IMR-90 (cell line): ENCODE measurements around the gene MGAT3. TPM values are rescaled to one million over a fixed set of nuclear protein-coding genes. Genes with fewer than 3 reads are reported as not detected.

Experiments used
- ATAC-seq: fragments of 200-7000 bp; cut with Tn5 transposase; 2 replicates; pipeline ENCODE4 v1.9.1; 2020; ENCODE audit warnings: low read depth, mild to moderate bottlenecking, moderate library complexity
- BruUV-seq: library from RNA; stranded (reverse); fragments of 400-500 nt; replicated peaks from 2 replicates; lab custom pipeline; 2021; lab: Mats Ljungman, UMichigan
- CTCF ChIA-PET: fragments of 300-600 bp; formaldehyde crosslinking; extraction: SDS; loops from one replicate; lab custom pipeline; 2021; ENCODE audit warnings: antibody characterized with exemption; lab: Yijun Ruan, JAX
- POLR2A ChIA-PET: fragments of 300-600 bp; sonication (Branson Sonifier 250); formaldehyde crosslinking; loops from one replicate; lab custom pipeline; 2022; ENCODE audit warnings: antibody characterized with exemption; ENCODE audit not compliant: unreplicated experiment; lab: Charles Lee
- DNase-seq: peaks from one replicate; pipeline ENCODE4 v3.0.0; 2013
- H2AFZ ChIP-seq: replicated peaks from 2 replicates; pipeline ENCODE3; 2013; ENCODE audit warnings: low read length, mild to moderate bottlenecking; ENCODE audit not compliant: poor library complexity
- H2AK5ac ChIP-seq: 2 replicates; pipeline ENCODE4 v1.6.1; 2013; ENCODE audit warnings: low read depth, low read length, inconsistent platforms
- H2AK9ac ChIP-seq: replicated peaks from 2 replicates; pipeline ENCODE3; 2013; ENCODE audit warnings: mild to moderate bottlenecking, low read depth, low read length, moderate library complexity; ENCODE audit not compliant: poor library complexity
- H2BK120ac ChIP-seq: 2 replicates; pipeline ENCODE4 v1.6.1; 2013; ENCODE audit warnings: low read depth, low read length, inconsistent platforms
- H2BK15ac ChIP-seq: 3 replicates; pipeline ENCODE4 v1.6.1; 2013; ENCODE audit warnings: low read depth, low read length, inconsistent platforms
- H2BK20ac ChIP-seq: 2 replicates; pipeline ENCODE4 v1.6.1; 2013; ENCODE audit warnings: low read depth, mild to moderate bottlenecking, inconsistent platforms, low read length, moderate library complexity
- H2BK5ac ChIP-seq: 2 replicates; pipeline ENCODE4 v1.6.1; 2013; ENCODE audit warnings: mild to moderate bottlenecking, low read depth, low read length, inconsistent platforms; ENCODE audit not compliant: poor library complexity, severe bottlenecking
- H3K14ac ChIP-seq: replicated peaks from 2 replicates; pipeline ENCODE4 v1.6.1; 2013; ENCODE audit warnings: low read depth, low read length, inconsistent platforms
- H3K18ac ChIP-seq: 2 replicates; pipeline ENCODE4 v1.6.1; 2013; ENCODE audit warnings: low read depth, low read length, control low read depth
- H3K23ac ChIP-seq: 2 replicates; pipeline ENCODE4 v1.6.1; 2013; ENCODE audit warnings: low read depth, low read length, inconsistent platforms
- H3K27ac ChIP-seq: 2 replicates; pipeline ENCODE4 v1.5.1; 2013; ENCODE audit warnings: mild to moderate bottlenecking, control low read depth, low read length; ENCODE audit not compliant: insufficient read depth
- H3K27me3 ChIP-seq: 2 replicates; pipeline ENCODE4 v1.6.1; 2013; ENCODE audit warnings: low read length; ENCODE audit not compliant: control insufficient read depth, insufficient read depth
- H3K36me3 ChIP-seq: 2 replicates; pipeline ENCODE4 v1.6.1; 2013; ENCODE audit warnings: low read length, mixed read lengths; ENCODE audit not compliant: control insufficient read depth, insufficient read depth
- H3K4ac ChIP-seq: 2 replicates; pipeline ENCODE4 v1.6.1; 2013; ENCODE audit warnings: low read depth, low read length, inconsistent platforms
- H3K4me1 ChIP-seq: 2 replicates; pipeline ENCODE4 v1.6.1; 2013; ENCODE audit warnings: low read length, mixed read lengths; ENCODE audit not compliant: control insufficient read depth, insufficient read depth
- H3K4me2 ChIP-seq: 2 replicates; pipeline ENCODE4 v1.6.1; 2013; ENCODE audit warnings: low read depth, mild to moderate bottlenecking, control low read depth, low read length, moderate library complexity
- H3K4me3 ChIP-seq: 2 replicates; pipeline ENCODE4 v1.5.1; 2013; ENCODE audit warnings: low read depth, mild to moderate bottlenecking, control low read depth, low read length, moderate library complexity; ENCODE audit not compliant: insufficient read depth
- H3K56ac ChIP-seq: 2 replicates; pipeline ENCODE4 v1.6.1; 2013; ENCODE audit warnings: low read length, inconsistent platforms; ENCODE audit not compliant: insufficient read depth; ENCODE audit errors: extremely low read depth
- H3K79me1 ChIP-seq, 2 experiments: 2 replicates each; pipeline ENCODE4 v1.6.1; 2013; ENCODE audit warnings: low read length in 2 of 2, inconsistent platforms in 1 of 2, low read depth in 1 of 2
- H3K9ac ChIP-seq: 2 replicates; pipeline ENCODE4 v1.6.1; 2013; ENCODE audit warnings: low read depth, low read length, control low read depth
- H3K9me1 ChIP-seq: 2 replicates; pipeline ENCODE4 v1.6.1; 2013; ENCODE audit warnings: low read length, inconsistent platforms; ENCODE audit not compliant: insufficient read depth
- H3K9me3 ChIP-seq: 2 replicates; pipeline ENCODE4 v1.6.1; 2013; ENCODE audit warnings: low read length; ENCODE audit not compliant: control insufficient read depth, insufficient read depth
- H4K20me1 ChIP-seq: 2 replicates; pipeline ENCODE4 v1.6.1; 2013; ENCODE audit warnings: low read length, inconsistent platforms; ENCODE audit not compliant: insufficient read depth
- H4K5ac ChIP-seq: 2 replicates; pipeline ENCODE4 v1.6.1; 2013; ENCODE audit warnings: mild to moderate bottlenecking, low read depth, low read length, control low read depth
- H4K8ac ChIP-seq, 2 experiments: 2 replicates each; pipeline ENCODE4 v1.6.1; 2013; ENCODE audit warnings: low read depth in 2 of 2, low read length in 2 of 2, control low read depth in 1 of 2, inconsistent platforms in 1 of 2
- H4K91ac ChIP-seq: 2 replicates; pipeline ENCODE4 v1.6.1; 2013; ENCODE audit warnings: low read depth, low read length, inconsistent platforms; ENCODE audit not compliant: insufficient read depth
- BHLHE40 ChIP-seq: fragments of 150-350 bp; IDR thresholded peaks from 2 replicates; pipeline ENCODE4 v1.6.1; 2016; ENCODE audit warnings: mild to moderate bottlenecking, low read depth, low read length
- CEBPB ChIP-seq: IDR thresholded peaks from 2 replicates; pipeline ENCODE4 v1.6.1; 2012; ENCODE audit warnings: low read depth, low read length, improper control_type of control experiment
- CHD1 ChIP-seq: IDR thresholded peaks from 2 replicates; pipeline ENCODE4 v1.6.1; 2012; ENCODE audit warnings: low read depth, low read length, improper control_type of control experiment
- ELK1 ChIP-seq: fragments of 150-350 bp; IDR thresholded peaks from 2 replicates; pipeline ENCODE4 v1.6.1; 2016; ENCODE audit warnings: low read depth, mild to moderate bottlenecking, low read length, moderate library complexity, borderline replicate concordance
- FOS ChIP-seq: fragments of 150-350 bp; IDR thresholded peaks from 2 replicates; pipeline ENCODE4 v1.6.1; 2016; ENCODE audit warnings: low read depth, low read length
- MAFK ChIP-seq: IDR thresholded peaks from 2 replicates; pipeline ENCODE4 v1.6.1; 2012; ENCODE audit warnings: low read depth, low read length, improper control_type of control experiment
- MAZ ChIP-seq: IDR thresholded peaks from 2 replicates; pipeline ENCODE4 v1.6.1; 2012; ENCODE audit warnings: low read depth, mild to moderate bottlenecking, low read length, improper control_type of control experiment, moderate library complexity, borderline replicate concordance
- MXI1 ChIP-seq: IDR thresholded peaks from 2 replicates; pipeline ENCODE4 v1.6.1; 2012; ENCODE audit warnings: low read depth, mild to moderate bottlenecking, low read length, moderate library complexity, borderline replicate concordance
- NFE2L2 ChIP-seq: fragments of 150-350 bp; IDR thresholded peaks from 2 replicates; pipeline ENCODE4 v1.6.1; 2016; ENCODE audit warnings: low read depth, mild to moderate bottlenecking, low read length
- POLR2A ChIP-seq: IDR thresholded peaks from 2 replicates; pipeline ENCODE4 v1.6.1; 2012; ENCODE audit warnings: mild to moderate bottlenecking, low read depth, low read length
- RAD21 ChIP-seq: IDR thresholded peaks from 2 replicates; pipeline ENCODE4 v1.6.1; 2012; ENCODE audit warnings: low read length, improper control_type of control experiment
- RCOR1 ChIP-seq: IDR thresholded peaks from 2 replicates; pipeline ENCODE4 v1.6.1; 2012; ENCODE audit warnings: mild to moderate bottlenecking, low read length, improper control_type of control experiment; ENCODE audit not compliant: insufficient replicate concordance
- RFX5 ChIP-seq: IDR thresholded peaks from 2 replicates; pipeline ENCODE4 v1.8.0; 2012; ENCODE audit warnings: low read depth, mild to moderate bottlenecking, low read length, moderate library complexity
- USF2 ChIP-seq: fragments of 150-350 bp; IDR thresholded peaks from 2 replicates; pipeline ENCODE4 v1.6.1; 2017; ENCODE audit warnings: mild to moderate bottlenecking, antibody characterized with exemption, low read length, low read depth
- WGBS, 2 experiments: methylation state at CpG; one replicate each; pipeline versions ENCODE4 v1.1.5 to v1.1.7; 2013; ENCODE audit warnings: missing lambda C conversion rate in 2 of 2; ENCODE audit not compliant: insufficient read length in 1 of 2; ENCODE audit errors: extremely low coverage in 2 of 2; 5-methylcytosine and 5-hydroxymethylcytosine counted together
- dilution Hi-C: fragments of 300-500 bp; cut with HindIII; formaldehyde crosslinking; loops from one replicate; pipeline ENCODE4 v1.14.3; 2018; ENCODE audit warnings: low sequenced_read_pairs; ENCODE audit not compliant: unreplicated experiment
- in situ Hi-C: fragments of 300-500 bp; cut with MboI; formaldehyde crosslinking; loops from 3 replicates; pipeline ENCODE4 v1.14.3; 2019; ENCODE audit warnings: low sequenced_read_pairs, inconsistent platforms, mixed read lengths
- intact Hi-C: fragments of 100-400 bp; cut with micrococcal nuclease; formaldehyde crosslinking; loops from 2 replicates; pipeline ENCODE4 v1.10.0; 2022
- polyA plus RNA-seq, 3 experiments: library from polyadenylated mRNA; depleted of rRNA; stranded (reverse); fragments of >200 nt; gene quantifications; 2 replicates each; pipeline ENCODE4 v1.2.3, GENCODE V29; 2012; ENCODE audit warnings: low replicate concordance in 1 of 3
- total RNA-seq: library from RNA; depleted of rRNA; stranded (reverse); fragments of >200 nt; gene quantifications from 2 replicates; pipeline ENCODE4 v1.2.3, GENCODE V29; 2012

Gene MGAT3
- total and polyA plus RNA-seq, 2 of the 4 experiments (the other 2 are of a cell fraction): 0.36 to 1.1 TPM

GRCh38 chr22:39422101-39422500, 34.7 kb upstream of the MGAT3 start:
- H4K8ac ChIP-seq: no peak overlapping the region
- dilution Hi-C loops: no loop called here
- POLR2A ChIA-PET: no interaction called here

More at GRCh38 chr22:39422101-39422500, 34.7 kb upstream of the MGAT3 start:
- no peak overlapping the region for H2BK15ac ChIP-seq
- TF ChIP-seq FOS (no peak), NFE2L2 (no peak), RCOR1 (no peak), CEBPB (no peak), POLR2A (no peak), BHLHE40 (no peak), RAD21 (no peak), MAFK (no peak), ELK1 (no peak), MXI1 (no peak), CHD1 (no peak), RFX5 (no peak), USF2 (no peak), MAZ (no peak)
- no peaks in the 10 kb centered on the region; the same call in 1 of the 2 replicates for H4K20me1 ChIP-seq
- 60% methylated on average over 1 of the region's 7 CpGs; no CpG with 5 or more reads in 1 of the 2 experiments for WGBS, 2 experiments
- H4K91ac ChIP-seq: no peak overlapping the region
- 0 out of 2 replicates have a peak, but pooled peaks cover 3% of the 10 kb centered on the region for H3K9me1 ChIP-seq
- no peak overlapping the region for H3K18ac ChIP-seq
- H2BK5ac ChIP-seq: no peak overlapping the region
- no TSS peak for BruUV-seq
- H4K5ac ChIP-seq: no peak overlapping the region
- DNase-seq (no peak), ATAC-seq (no peak)
- no peak overlapping the region for H2AFZ ChIP-seq
- CTCF ChIA-PET: no interaction called here
- H3K4me2 ChIP-seq: no peak overlapping the region
- H3K4me3 ChIP-seq: no peak overlapping the region
- H3K27me3 ChIP-seq: no peaks in the 10 kb centered on the region
- H3K23ac ChIP-seq: no peak overlapping the region
- H2BK120ac ChIP-seq: no peak overlapping the region
- intact Hi-C loops: no loop called here
- no peaks in the 10 kb centered on the region for H3K79me1 ChIP-seq
- in situ Hi-C loops: no loop called here
- H3K36me3 ChIP-seq: peaks cover 60% of the 10 kb centered on the region
- H3K27ac ChIP-seq: no peak overlapping the region
- no peaks in the 10 kb centered on the region for H3K4me1 ChIP-seq
- no peak overlapping the region for H2AK9ac ChIP-seq
- H3K56ac ChIP-seq: no peak overlapping the region
- H2BK20ac ChIP-seq: no peak overlapping the region
- no peak overlapping the region for H3K9ac ChIP-seq
- no peak overlapping the region for H2AK5ac ChIP-seq
- no peak overlapping the region for H3K4ac ChIP-seq
- no peak overlapping the region for H3K14ac ChIP-seq
- H3K9me3 ChIP-seq: no peaks in the 10 kb centered on the region
